GM12872 (cell line): Measurements from ENCODE around the gene TBC1D9B.

Experiments used
- CTCF ChIP-seq: IDR thresholded peaks from 3 replicates; pipeline ENCODE4 v1.5.1; 2011; ENCODE audit warnings: low read depth, mild to moderate bottlenecking, low read length, moderate library complexity; ENCODE audit not compliant: insufficient read depth

The TBC1D9B gene

DNA sequence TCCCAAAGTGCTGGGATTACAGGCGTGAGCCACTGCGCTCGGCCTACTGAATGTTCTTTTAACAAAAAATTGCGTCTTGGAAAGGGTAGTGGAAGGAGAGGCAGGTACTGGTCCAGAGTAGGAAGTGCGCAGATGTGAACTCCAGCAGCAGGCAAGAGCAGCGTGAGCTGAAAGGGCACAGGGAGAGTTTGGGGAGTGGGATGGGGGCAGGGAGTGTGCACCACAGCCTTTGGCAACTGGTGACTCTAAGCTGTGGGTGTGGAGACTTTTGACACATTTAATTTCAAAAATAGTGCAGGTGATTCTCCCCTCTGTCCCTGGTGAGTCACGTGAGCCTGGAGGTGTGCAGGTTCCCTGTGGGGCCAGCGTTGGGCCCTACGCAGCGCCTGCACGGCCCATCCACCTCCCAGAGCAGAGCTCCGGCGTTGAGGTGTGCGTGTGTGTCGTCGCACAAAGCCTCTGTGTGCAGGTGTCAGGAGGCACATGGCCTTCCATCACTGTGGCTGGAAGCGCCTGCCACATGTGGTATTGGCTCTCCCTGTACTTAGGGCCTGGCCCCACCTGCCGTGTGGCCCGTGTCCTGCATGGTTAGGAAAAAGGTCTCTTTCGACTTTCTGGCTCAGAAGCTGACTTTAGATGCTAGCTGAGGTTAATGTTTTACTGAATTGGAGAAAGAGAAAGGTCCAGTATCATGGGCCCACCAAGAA, 75.5 kb downstream of the TBC1D9B start:
- TF ChIP-seq CTCF, result no peak

DNA sequence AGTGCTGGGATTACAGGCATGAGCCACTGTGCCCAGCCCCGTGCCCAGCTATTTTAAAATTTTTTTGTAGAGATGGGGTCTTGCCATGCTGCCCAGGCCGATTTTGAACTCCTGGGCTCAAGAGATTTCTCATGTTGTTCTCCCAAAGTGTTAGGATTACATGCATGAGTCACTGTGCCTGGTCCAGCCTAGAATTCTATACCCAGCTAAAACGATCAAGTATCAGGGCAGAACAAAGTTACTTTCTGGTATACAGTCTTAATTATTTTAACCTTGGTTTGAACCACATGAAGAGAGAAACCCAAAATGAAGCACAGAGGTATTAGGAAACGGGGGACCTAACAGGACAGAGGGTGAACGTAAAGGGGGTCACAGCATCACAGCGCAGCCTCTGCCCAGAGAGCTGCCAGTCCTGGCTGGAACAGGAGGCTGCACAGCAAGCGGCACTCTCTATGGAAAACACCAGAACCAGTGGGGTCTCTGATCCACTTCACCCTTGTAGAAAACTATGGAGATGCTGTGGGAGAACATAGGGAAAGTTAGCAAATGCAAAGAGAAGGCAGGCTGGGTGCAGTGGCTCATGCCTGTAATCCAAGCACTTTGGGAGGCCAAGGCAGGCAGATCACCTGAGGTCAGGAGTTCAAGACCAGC, 76.8 kb downstream of the TBC1D9B start:
- no peak for TF ChIP-seq CTCF

DNA sequence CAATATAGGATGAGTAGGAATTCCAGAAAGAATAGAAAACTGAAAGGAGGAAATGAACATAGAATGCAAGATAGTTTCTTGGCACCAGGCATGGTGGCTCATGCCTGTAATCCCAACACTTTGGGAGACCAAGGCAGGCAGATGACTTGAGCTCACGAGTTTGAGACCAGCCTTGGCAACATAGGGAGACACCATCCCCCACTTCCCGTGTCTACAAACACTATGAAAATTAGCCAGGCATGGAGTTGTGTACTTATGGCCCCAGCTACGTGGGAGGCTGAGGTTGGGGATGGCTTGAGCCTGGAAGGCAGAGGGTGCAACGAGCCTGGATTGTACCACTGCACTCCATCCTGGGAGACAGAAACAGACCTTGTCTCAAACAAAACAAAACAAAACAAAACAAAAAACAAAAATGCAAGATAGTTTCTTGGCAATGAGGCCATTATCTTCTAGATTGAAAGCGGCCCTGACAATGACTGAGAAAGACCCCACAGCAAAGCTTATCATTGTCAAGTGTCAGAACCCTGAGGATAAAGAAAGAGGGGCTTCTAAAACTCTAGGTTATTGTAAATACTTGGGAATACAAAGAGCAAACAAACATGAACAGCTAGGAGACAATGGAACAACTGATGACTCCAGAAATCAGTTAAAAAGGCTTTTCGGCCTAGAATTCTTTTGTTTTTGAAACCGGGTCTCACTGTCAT, 77.8 kb downstream of the TBC1D9B start:
- no peak for TF ChIP-seq CTCF

- TF ChIP-seq CTCF, result no peak
Observed at GRCh38 chr5:179828756-179829421, 78.8 kb downstream of the TBC1D9B start.

GRCh38 chr5:179827680-179828079, 80.0 kb downstream of the TBC1D9B start:
- no peak for TF ChIP-seq CTCF

GRCh38 chr5:179825655-179826182, 82.0 kb downstream of the TBC1D9B start:
- no peak for TF ChIP-seq CTCF

DNA sequence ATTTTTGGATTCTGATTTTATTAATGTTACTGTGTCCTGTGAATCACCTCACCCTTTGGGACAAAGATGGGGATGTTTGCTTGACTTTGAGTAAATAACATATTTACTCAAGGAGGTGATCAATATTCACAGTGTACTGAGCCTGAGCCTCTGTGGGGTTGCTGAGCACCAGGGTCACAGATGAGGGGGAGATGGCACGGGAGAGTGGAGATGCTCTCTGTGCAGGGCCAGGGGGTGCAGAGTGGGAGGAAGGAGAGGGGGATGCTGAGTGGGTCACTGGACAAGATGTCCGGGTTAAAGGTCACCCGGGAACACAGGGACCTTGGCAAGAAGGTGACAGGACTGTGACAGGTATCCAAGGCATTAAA, 83.0 kb downstream of the TBC1D9B start:
- no peak for TF ChIP-seq CTCF
